ENCODE measurements around the gene ZFPL1. TPM values are rescaled to one million over a fixed set of nuclear protein-coding genes. Genes with fewer than 3 reads are reported as not detected.

The ZFPL1 gene
- total and polyA plus RNA-seq, 8 donors: 15.2 to 52.1 (median 18.3) TPM

DNA sequence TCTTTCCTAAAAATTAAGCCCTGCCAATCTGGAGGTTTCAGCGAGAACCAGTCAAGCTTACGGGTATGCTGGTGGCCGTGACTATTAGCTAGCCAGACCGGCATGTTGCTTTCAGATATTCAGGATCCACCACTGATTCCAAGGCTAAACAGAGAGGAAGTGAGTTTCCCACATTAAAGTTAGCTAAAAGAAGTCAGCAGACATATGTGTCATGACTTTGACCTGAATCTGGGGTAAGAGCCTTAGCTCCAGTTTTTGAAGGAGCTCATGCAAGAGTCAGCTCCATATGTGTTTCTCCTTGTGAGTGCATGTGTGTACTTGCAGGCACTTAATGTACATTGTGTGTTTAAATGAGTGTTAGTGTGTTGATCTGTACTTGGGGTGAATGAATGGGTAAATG, 1.4 kb downstream of the ZFPL1 start:
- FAIRE-seq (no peak), ATAC-seq (no peak), DNase-seq (no peak)
- H3K36me3 ChIP-seq: peaks cover 0 to 17% (median 8%) of the 10 kb centered on the region in 3 donors
- WGBS, 2 donors: 85 to 92% methylated on average over 4 of the region's 4 CpGs
- TF ChIP-seq, protein P1, sequence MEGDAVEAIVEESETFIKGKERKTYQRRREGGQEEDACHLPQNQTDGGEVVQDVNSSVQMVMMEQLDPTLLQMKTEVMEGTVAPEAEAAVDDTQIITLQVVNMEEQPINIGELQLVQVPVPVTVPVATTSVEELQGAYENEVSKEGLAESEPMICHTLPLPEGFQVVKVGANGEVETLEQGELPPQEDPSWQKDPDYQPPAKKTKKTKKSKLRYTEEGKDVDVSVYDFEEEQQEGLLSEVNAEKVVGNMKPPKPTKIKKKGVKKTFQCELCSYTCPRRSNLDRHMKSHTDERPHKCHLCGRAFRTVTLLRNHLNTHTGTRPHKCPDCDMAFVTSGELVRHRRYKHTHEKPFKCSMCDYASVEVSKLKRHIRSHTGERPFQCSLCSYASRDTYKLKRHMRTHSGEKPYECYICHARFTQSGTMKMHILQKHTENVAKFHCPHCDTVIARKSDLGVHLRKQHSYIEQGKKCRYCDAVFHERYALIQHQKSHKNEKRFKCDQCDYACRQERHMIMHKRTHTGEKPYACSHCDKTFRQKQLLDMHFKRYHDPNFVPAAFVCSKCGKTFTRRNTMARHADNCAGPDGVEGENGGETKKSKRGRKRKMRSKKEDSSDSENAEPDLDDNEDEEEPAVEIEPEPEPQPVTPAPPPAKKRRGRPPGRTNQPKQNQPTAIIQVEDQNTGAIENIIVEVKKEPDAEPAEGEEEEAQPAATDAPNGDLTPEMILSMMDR (IDR thresholded peaks at IDR 0.05): no peak
- intact Hi-C loops (cut with DNase I): no loop called here
- H3K27ac ChIP-seq: no peak overlapping the region
- peaks cover 0 to 15% (median 11%) of the 10 kb centered on the region in 3 donors for H3K4me1 ChIP-seq
- no peaks in the 10 kb centered on the region for H3K27me3 ChIP-seq
- no peaks in the 10 kb centered on the region for H3K9me3 ChIP-seq
- no peak overlapping the region for H3K4me3 ChIP-seq

- H3K9me3 ChIP-seq: no peaks in the 10 kb centered on the region
- H3K27ac ChIP-seq: no peak overlapping the region
- intact Hi-C loops (cut with DNase I): no loop called here
- no peak overlapping the region for H3K4me3 ChIP-seq
- no peaks in the 10 kb centered on the region for H3K27me3 ChIP-seq
- peaks cover 0 to 15% (median 11%) of the 10 kb centered on the region in 3 donors for H3K4me1 ChIP-seq
- DNase-seq: no peak
- WGBS, 2 donors: 86 to 93% methylated on average over 9 of the region's 9 CpGs
- TF ChIP-seq, protein P1 (IDR thresholded peaks at IDR 0.05): no peak
- FAIRE-seq: no peak
- H3K36me3 ChIP-seq: peaks cover 0 to 17% (median 8%) of the 10 kb centered on the region in 3 donors
- no peak for ATAC-seq
These were observed 2.8 kb downstream of the ZFPL1 start for GRCh38 chr11:65086809-65087208.

DNA sequence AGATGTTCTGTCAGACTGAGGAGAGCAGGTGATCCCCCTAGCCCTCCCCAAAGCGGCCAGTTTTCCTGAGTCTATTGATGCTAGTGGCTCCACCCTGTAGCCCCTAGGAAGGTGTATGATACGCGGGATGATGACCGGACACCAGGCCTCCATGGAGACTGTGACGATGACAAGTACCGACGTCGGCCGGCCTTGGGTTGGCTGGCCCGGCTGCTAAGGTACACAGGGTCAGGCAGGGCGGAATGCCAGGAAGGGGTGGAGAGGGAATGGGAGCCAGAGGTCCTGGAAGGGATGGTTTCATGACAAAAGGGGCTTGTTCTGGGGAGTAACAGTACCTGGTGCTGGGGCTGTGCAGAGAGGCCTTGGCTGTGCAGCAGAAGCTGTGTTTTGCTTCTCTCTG, 3.2 kb downstream of the ZFPL1 start:
- FAIRE-seq (no peak), DNase-seq (no peak), ATAC-seq (no peak)
- intact Hi-C loops (cut with DNase I): no loop called here
- no peak overlapping the region for H3K4me3 ChIP-seq
- 67 to 68% methylated on average over 11 of the region's 11 CpGs for WGBS, 2 donors
- TF ChIP-seq, protein P1 (IDR thresholded peaks at IDR 0.05): no peak
- no peak overlapping the region for H3K27ac ChIP-seq
- H3K9me3 ChIP-seq: no peaks in the 10 kb centered on the region
- H3K27me3 ChIP-seq: no peaks in the 10 kb centered on the region
- peaks cover 0 to 15% (median 11%) of the 10 kb centered on the region in 3 donors for H3K4me1 ChIP-seq
- H3K36me3 ChIP-seq: peaks cover 0 to 17% (median 8%) of the 10 kb centered on the region in 3 donors

DNA sequence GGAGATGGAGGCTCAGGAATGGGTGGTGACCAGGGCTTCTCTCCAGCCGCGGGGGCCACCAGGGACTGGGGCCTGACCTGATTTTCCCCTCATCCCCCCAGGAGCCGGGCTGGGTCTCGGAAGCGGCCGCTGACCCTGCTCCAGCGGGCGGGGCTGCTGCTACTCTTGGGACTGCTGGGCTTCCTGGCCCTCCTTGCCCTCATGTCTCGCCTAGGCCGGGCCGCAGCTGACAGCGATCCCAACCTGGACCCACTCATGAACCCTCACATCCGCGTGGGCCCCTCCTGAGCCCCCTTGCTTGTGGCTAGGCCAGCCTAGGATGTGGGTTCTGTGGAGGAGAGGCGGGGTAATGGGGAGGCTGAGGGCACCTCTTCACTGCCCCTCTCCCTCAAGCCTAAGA, 3.8 kb downstream of the ZFPL1 start:
- 94 to 95% methylated on average over 14 to 15 of the region's 15 CpGs for WGBS, 2 donors
- TF ChIP-seq, protein P1 (IDR thresholded peaks at IDR 0.05): no peak
- peaks cover 0 to 17% (median 8%) of the 10 kb centered on the region in 3 donors for H3K36me3 ChIP-seq
- intact Hi-C loops (cut with DNase I): no loop called here
- no peak for ATAC-seq
- no peaks in the 10 kb centered on the region for H3K27me3 ChIP-seq
- DNase-seq: no peak
- H3K4me3 ChIP-seq: no peak overlapping the region
- H3K27ac ChIP-seq: no peak overlapping the region
- H3K4me1 ChIP-seq: peaks cover 0 to 15% (median 11%) of the 10 kb centered on the region in 3 donors
- H3K9me3 ChIP-seq: no peaks in the 10 kb centered on the region
- FAIRE-seq: no peak

- Histone ChIP-seq H3K27ac (no peak overlapping the region), H3K4me1 (peaks cover 0 to 11% (median 10%) of the 10 kb centered on the region in 3 donors), H3K9me3 (no peaks in the 10 kb centered on the region), H3K27me3 (no peaks in the 10 kb centered on the region), H3K36me3 (peaks cover 0 to 17% (median 8%) of the 10 kb centered on the region in 3 donors), H3K4me3 (no peak overlapping the region)
- FAIRE-seq (no peak), DNase-seq (no peak), ATAC-seq (no peak)
- TF ChIP-seq, protein P1 (IDR thresholded peaks at IDR 0.05): no peak
- intact Hi-C loops (cut with DNase I): no loop called here
- 87 to 94% methylated on average over 4 of the region's 4 CpGs for WGBS, 2 donors
These were observed 5.6 kb downstream of the ZFPL1 start for GRCh38 chr11:65089621-65090020.

All from pancreas (tissue), 10 donors.